NOMO-1 treated with dmso at 0.1 percent for 144 hours (cell line): ENCODE results near the gene EFCAB6.

Source experiments
- DNase-seq: peaks from one replicate; lab custom pipeline; 2025; ENCODE audit not compliant: unreplicated experiment; lab: John Stamatoyannopoulos, UW

The EFCAB6 gene

GRCh38 chr22:43510281-43511070 is 301.6 kb downstream of the EFCAB6 start:
- no peak for DNase-seq

GRCh38 chr22:43509337-43509736 is 302.8 kb downstream of the EFCAB6 start:
- no peak for DNase-seq

GRCh38 chr22:43508489-43508888 is 303.6 kb downstream of the EFCAB6 start:
- no peak for DNase-seq

- DNase-seq, result no peak
These were observed 304.9 kb downstream of the EFCAB6 start for GRCh38 chr22:43507235-43507634.

- DNase-seq, result no peak
These were observed 305.6 kb downstream of the EFCAB6 start for GRCh38 chr22:43506487-43506886.

- DNase-seq, result no peak
These were observed 306.2 kb downstream of the EFCAB6 start for GRCh38 chr22:43505896-43506295.

GRCh38 chr22:43505423-43505822 is 306.7 kb downstream of the EFCAB6 start:
- DNase-seq, result no peak

GRCh38 chr22:43504666-43505261 is 307.3 kb downstream of the EFCAB6 start:
- no peak for DNase-seq

GRCh38 chr22:43504068-43504467 is 308.0 kb downstream of the EFCAB6 start:
- DNase-seq, result no peak

GRCh38 chr22:43502306-43502874 is 309.7 kb downstream of the EFCAB6 start:
- no peak for DNase-seq

GRCh38 chr22:43501878-43502277 is 310.2 kb downstream of the EFCAB6 start:
- DNase-seq, result no peak

- no peak for DNase-seq
These were observed 311.0 kb downstream of the EFCAB6 start for GRCh38 chr22:43500792-43501785.

GRCh38 chr22:43498856-43499253 is 313.2 kb downstream of the EFCAB6 start:
- DNase-seq, result no peak

GRCh38 chr22:43497956-43498855 is 313.9 kb downstream of the EFCAB6 start:
- no peak for DNase-seq

- DNase-seq, result no peak
These were observed 318.8 kb downstream of the EFCAB6 start for GRCh38 chr22:43493297-43493696.

GRCh38 chr22:43491737-43492136 is 320.4 kb downstream of the EFCAB6 start:
- DNase-seq, result no peak

- no peak for DNase-seq
These were observed 320.9 kb downstream of the EFCAB6 start for GRCh38 chr22:43491177-43491576.

- no peak for DNase-seq
These were observed 321.8 kb downstream of the EFCAB6 start for GRCh38 chr22:43490311-43490710.

GRCh38 chr22:43488937-43489336 is 323.2 kb downstream of the EFCAB6 start:
- DNase-seq, result no peak
